Measurements from ENCODE around the gene ZNHIT3. TPM values are rescaled to one million over a fixed set of nuclear protein-coding genes. Genes with fewer than 3 reads are reported as not detected.

The ZNHIT3 gene
- total and polyA plus RNA-seq, 2 experiments from 2014 or later, result 50.5 to 128 TPM

DNA sequence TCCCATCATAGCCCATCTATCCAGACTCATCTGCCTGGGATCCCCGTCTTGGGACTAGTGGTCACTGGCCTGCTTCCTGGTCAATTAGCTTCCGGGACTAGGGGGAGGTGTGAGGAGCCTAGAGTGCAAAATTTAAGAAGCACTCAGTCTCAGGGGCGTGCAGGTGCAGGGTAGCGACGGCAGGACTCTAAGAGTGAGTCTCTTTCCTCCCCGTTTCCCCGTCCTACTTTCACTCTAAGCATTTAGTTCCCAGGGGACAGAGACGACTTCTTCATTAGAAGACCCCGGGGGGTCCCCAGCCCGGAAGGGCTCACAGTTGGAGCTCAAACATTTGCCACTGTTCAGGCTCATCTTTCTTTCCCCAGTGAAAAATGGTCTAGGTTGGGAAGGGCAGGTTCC, 677 bp upstream of the ZNHIT3 start:
- Mint-ChIP-seq H3K36me3 (ENCODE audit: low read depth) (peaks cover 19% of the 10 kb centered on the region), H3K27me3 (ENCODE audit: insufficient read depth, low read depth, poor library complexity) (peaks cover 38% of the 10 kb centered on the region), H3K27ac (peak overlapping the region; percentile 99), H3K9me3 (peaks cover 15% of the 10 kb centered on the region), H3K4me3 (peak overlapping the region; percentile 100), H3K4me1 (peaks cover 19% of the 10 kb centered on the region)
- H2AFZ ChIP-seq, result peak overlapping the region; percentile 95
- no peak for ATAC-seq
- H3K27ac ChIP-seq (ENCODE audit: low read depth), result no peak overlapping the region
- DNase-seq (ENCODE audit: low spot score), result peak; percentile 65
- peaks cover 40% of the 10 kb centered on the region for H3K79me2 ChIP-seq (replicated peaks; ENCODE audit: insufficient read depth)
- 0 out of 2 replicates have a peak, but pooled peaks cover 3% of the 10 kb centered on the region for H3F3A ChIP-seq (replicated peaks; ENCODE audit: low read depth)
- H3K4me1 ChIP-seq (ENCODE audit: insufficient read depth), result peaks cover 5% of the 10 kb centered on the region
- no peaks in the 10 kb centered on the region for H3K9me2 ChIP-seq (ENCODE audit: insufficient read depth)
- H3K4me2 ChIP-seq, result peak overlapping the region; percentile 82
- TF ChIP-seq, protein P1, sequence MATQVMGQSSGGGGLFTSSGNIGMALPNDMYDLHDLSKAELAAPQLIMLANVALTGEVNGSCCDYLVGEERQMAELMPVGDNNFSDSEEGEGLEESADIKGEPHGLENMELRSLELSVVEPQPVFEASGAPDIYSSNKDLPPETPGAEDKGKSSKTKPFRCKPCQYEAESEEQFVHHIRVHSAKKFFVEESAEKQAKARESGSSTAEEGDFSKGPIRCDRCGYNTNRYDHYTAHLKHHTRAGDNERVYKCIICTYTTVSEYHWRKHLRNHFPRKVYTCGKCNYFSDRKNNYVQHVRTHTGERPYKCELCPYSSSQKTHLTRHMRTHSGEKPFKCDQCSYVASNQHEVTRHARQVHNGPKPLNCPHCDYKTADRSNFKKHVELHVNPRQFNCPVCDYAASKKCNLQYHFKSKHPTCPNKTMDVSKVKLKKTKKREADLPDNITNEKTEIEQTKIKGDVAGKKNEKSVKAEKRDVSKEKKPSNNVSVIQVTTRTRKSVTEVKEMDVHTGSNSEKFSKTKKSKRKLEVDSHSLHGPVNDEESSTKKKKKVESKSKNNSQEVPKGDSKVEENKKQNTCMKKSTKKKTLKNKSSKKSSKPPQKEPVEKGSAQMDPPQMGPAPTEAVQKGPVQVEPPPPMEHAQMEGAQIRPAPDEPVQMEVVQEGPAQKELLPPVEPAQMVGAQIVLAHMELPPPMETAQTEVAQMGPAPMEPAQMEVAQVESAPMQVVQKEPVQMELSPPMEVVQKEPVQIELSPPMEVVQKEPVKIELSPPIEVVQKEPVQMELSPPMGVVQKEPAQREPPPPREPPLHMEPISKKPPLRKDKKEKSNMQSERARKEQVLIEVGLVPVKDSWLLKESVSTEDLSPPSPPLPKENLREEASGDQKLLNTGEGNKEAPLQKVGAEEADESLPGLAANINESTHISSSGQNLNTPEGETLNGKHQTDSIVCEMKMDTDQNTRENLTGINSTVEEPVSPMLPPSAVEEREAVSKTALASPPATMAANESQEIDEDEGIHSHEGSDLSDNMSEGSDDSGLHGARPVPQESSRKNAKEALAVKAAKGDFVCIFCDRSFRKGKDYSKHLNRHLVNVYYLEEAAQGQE (IDR thresholded peaks at IDR 0.05; ENCODE audit: unreplicated experiment), result no peak
- no peaks in the 10 kb centered on the region for H3K36me3 ChIP-seq (ENCODE audit: insufficient read depth)
- H3K4me3 ChIP-seq, result peak overlapping the region; percentile 87
- peaks cover 31% of the 10 kb centered on the region; the same call in 1 of the 2 replicates for H4K20me1 ChIP-seq (replicated peaks; ENCODE audit: insufficient read depth)
- H3K27me3 ChIP-seq (ENCODE audit: insufficient read depth), result peaks cover 39% of the 10 kb centered on the region

DNA sequence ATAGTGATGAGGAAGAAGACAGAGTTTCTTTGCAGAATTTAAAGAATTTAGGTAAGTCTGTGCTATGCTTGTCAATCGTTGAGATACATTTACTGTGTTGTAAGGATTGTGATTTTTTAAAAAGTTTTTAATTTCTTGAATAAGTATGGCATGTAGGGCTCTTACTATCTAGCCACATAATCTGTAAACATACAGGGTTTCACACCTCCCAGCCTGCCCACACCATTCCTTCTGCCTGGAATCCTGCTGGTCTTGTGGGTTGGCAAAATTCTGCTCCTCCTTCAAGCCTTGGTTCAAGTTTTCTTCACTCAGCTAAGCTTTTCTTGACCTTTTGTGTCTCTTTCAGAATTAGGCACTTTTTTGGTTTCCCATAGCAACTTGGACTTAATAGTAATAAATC, 7.5 kb downstream of the ZNHIT3 start:
- Histone ChIP-seq H3K9me2 (ENCODE audit: insufficient read depth) (no peaks in the 10 kb centered on the region), H4K20me1 (replicated peaks; ENCODE audit: insufficient read depth) (peaks cover 27% of the 10 kb centered on the region; the same call in 1 of the 2 replicates), H3K27ac (ENCODE audit: low read depth) (no peak overlapping the region), H3K27me3 (ENCODE audit: insufficient read depth) (no peaks in the 10 kb centered on the region), H3K4me2 (no peak overlapping the region), H3K4me1 (ENCODE audit: insufficient read depth) (no peaks in the 10 kb centered on the region), H2AFZ (no peak overlapping the region), H3K79me2 (replicated peaks; ENCODE audit: insufficient read depth) (peaks cover 34% of the 10 kb centered on the region), H3K4me3 (no peak overlapping the region), H3K36me3 (ENCODE audit: insufficient read depth) (peaks cover 17% of the 10 kb centered on the region), H3F3A (replicated peaks; ENCODE audit: low read depth) (peaks cover 12% of the 10 kb centered on the region)
- Mint-ChIP-seq H3K27me3 (ENCODE audit: insufficient read depth, low read depth, poor library complexity) (peaks cover 2% of the 10 kb centered on the region), H3K4me3 (no peak overlapping the region), H3K36me3 (ENCODE audit: low read depth) (peaks cover 73% of the 10 kb centered on the region), H3K4me1 (no peaks in the 10 kb centered on the region), H3K27ac (no peak overlapping the region), H3K9me3 (no peaks in the 10 kb centered on the region)
- no peak for DNase-seq (ENCODE audit: low spot score)
- ATAC-seq, result no peak
- TF ChIP-seq STAT1 (IDR thresholded peaks at IDR 0.05; ENCODE audit: unreplicated experiment), result no peak
- TF ChIP-seq EZH2 (IDR thresholded peaks at IDR 0.05; ENCODE audit: low read depth, unreplicated experiment), result no peak
- TF ChIP-seq CREB1 (CRISPR knock-in tag; IDR thresholded peaks at IDR 0.05; ENCODE audit: low read depth), result no peak
- TF ChIP-seq, protein P2, sequence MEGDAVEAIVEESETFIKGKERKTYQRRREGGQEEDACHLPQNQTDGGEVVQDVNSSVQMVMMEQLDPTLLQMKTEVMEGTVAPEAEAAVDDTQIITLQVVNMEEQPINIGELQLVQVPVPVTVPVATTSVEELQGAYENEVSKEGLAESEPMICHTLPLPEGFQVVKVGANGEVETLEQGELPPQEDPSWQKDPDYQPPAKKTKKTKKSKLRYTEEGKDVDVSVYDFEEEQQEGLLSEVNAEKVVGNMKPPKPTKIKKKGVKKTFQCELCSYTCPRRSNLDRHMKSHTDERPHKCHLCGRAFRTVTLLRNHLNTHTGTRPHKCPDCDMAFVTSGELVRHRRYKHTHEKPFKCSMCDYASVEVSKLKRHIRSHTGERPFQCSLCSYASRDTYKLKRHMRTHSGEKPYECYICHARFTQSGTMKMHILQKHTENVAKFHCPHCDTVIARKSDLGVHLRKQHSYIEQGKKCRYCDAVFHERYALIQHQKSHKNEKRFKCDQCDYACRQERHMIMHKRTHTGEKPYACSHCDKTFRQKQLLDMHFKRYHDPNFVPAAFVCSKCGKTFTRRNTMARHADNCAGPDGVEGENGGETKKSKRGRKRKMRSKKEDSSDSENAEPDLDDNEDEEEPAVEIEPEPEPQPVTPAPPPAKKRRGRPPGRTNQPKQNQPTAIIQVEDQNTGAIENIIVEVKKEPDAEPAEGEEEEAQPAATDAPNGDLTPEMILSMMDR (conservative IDR thresholded peaks at IDR 0.05; ENCODE audit: low read depth in 2 of 2), result no peak
- TF ChIP-seq, protein P3, sequence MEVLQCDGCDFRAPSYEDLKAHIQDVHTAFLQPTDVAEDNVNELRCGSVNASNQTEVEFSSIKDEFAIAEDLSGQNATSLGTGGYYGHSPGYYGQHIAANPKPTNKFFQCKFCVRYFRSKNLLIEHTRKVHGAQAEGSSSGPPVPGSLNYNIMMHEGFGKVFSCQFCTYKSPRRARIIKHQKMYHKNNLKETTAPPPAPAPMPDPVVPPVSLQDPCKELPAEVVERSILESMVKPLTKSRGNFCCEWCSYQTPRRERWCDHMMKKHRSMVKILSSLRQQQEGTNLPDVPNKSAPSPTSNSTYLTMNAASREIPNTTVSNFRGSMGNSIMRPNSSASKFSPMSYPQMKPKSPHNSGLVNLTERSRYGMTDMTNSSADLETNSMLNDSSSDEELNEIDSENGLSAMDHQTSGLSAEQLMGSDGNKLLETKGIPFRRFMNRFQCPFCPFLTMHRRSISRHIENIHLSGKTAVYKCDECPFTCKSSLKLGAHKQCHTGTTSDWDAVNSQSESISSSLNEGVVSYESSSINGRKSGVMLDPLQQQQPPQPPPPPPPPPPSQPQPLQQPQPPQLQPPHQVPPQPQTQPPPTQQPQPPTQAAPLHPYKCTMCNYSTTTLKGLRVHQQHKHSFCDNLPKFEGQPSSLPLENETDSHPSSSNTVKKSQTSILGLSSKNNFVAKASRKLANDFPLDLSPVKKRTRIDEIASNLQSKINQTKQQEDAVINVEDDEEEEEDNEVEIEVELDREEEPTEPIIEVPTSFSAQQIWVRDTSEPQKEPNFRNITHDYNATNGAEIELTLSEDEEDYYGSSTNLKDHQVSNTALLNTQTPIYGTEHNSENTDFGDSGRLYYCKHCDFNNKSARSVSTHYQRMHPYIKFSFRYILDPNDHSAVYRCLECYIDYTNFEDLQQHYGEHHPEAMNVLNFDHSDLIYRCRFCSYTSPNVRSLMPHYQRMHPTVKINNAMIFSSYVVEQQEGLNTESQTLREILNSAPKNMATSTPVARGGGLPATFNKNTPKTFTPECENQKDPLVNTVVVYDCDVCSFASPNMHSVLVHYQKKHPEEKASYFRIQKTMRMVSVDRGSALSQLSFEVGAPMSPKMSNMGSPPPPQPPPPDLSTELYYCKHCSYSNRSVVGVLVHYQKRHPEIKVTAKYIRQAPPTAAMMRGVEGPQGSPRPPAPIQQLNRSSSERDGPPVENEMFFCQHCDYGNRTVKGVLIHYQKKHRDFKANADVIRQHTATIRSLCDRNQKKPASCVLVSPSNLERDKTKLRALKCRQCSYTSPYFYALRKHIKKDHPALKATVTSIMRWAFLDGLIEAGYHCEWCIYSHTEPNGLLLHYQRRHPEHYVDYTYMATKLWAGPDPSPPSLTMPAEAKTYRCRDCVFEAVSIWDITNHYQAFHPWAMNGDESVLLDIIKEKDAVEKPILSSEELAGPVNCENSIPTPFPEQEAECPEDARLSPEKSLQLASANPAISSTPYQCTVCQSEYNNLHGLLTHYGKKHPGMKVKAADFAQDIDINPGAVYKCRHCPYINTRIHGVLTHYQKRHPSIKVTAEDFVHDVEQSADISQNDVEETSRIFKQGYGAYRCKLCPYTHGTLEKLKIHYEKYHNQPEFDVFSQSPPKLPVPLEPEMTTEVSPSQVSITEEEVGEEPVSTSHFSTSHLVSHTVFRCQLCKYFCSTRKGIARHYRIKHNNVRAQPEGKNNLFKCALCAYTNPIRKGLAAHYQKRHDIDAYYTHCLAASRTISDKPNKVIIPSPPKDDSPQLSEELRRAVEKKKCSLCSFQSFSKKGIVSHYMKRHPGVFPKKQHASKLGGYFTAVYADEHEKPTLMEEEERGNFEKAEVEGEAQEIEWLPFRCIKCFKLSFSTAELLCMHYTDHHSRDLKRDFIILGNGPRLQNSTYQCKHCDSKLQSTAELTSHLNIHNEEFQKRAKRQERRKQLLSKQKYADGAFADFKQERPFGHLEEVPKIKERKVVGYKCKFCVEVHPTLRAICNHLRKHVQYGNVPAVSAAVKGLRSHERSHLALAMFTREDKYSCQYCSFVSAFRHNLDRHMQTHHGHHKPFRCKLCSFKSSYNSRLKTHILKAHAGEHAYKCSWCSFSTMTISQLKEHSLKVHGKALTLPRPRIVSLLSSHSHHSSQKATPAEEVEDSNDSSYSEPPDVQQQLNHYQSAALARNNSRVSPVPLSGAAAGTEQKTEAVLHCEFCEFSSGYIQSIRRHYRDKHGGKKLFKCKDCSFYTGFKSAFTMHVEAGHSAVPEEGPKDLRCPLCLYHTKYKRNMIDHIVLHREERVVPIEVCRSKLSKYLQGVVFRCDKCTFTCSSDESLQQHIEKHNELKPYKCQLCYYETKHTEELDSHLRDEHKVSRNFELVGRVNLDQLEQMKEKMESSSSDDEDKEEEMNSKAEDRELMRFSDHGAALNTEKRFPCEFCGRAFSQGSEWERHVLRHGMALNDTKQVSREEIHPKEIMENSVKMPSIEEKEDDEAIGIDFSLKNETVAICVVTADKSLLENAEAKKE (CRISPR knock-in tag; IDR thresholded peaks at IDR 0.05), result no peak
- no peak for TF ChIP-seq JUNB (IDR thresholded peaks at IDR 0.05; ENCODE audit: unreplicated experiment)
- no peak for TF ChIP-seq NANOG (IDR thresholded peaks at IDR 0.05; ENCODE audit: borderline replicate concordance)
- no peak for TF ChIP-seq POLR2AphosphoS5 (IDR thresholded peaks at IDR 0.05; ENCODE audit: low read depth)
- no peak for TF ChIP-seq ZNF114 (CRISPR knock-in tag; IDR thresholded peaks at IDR 0.05)
